DMS114 treated with DMSO at 0.1 percent for 48 hours (cell line): ENCODE results near the gene HBG1.
"Not testable (repeated sequence)": the region's sequence is repeated elsewhere in the genome, so short reads cannot be mapped to it uniquely, and the experiment has no call there.

Experiments
- DNase-seq: peaks from one replicate; lab custom pipeline; 2025; ENCODE audit not compliant: unreplicated experiment; lab: John Stamatoyannopoulos, UW

HBG1 gene

DNA sequence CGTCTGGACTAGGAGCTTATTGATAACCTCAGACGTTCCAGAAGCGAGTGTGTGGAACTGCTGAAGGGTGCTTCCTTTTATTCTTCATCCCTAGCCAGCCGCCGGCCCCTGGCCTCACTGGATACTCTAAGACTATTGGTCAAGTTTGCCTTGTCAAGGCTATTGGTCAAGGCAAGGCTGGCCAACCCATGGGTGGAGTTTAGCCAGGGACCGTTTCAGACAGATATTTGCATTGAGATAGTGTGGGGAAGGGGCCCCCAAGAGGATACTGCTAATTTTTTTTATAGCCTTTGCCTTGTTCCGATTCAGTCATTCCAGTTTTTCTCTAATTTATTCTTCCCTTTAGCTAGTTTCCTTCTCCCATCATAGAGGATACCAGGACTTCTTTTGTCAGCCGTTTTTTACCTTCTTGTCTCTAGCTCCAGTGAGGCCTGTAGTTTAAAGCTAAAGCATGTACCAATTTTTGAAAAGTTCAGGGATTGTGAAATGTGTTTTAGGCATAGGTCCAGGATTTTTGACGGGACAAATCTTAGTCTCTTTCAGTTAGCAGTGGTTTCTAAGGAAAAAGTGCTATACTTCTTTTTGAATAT, at the start of gene HBG1:
HBG1 (minus strand) TSS at position 51 of the 590 bp plus-strand sequence. CDS start 53 bp downstream, outside the sequence.
- DNase-seq = not testable (repeated sequence)

- no peak for DNase-seq
Measured at GRCh38 chr11:5298451-5298850, 48.8 kb upstream of the HBG1 start.

- no peak for DNase-seq
Measured at GRCh38 chr11:5297721-5298323, 48.2 kb upstream of the HBG1 start.

GRCh38 chr11:5294342-5294995, 44.8 kb upstream of the HBG1 start:
- not testable (repeated sequence) for DNase-seq

DNA sequence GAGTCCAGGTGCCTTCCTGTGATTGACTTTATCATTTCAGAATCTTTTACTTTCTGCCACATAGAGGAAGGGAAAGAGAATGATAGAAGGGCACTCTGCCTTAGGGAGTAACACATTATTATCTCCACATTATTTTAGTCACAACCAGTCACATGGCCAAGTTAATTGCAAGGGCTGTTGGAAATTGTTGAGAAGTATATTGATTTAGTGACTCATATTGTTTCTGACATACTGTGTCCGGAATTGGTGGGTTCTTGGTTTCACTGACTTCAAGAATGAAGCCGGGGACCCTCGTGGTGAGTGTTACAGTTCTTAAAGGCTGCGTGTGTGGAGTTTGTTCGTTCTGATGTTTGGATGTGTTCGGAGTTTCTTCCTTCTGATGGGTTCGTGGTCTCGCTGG, 43.4 kb upstream of the HBG1 start:
- no peak for DNase-seq

DNA sequence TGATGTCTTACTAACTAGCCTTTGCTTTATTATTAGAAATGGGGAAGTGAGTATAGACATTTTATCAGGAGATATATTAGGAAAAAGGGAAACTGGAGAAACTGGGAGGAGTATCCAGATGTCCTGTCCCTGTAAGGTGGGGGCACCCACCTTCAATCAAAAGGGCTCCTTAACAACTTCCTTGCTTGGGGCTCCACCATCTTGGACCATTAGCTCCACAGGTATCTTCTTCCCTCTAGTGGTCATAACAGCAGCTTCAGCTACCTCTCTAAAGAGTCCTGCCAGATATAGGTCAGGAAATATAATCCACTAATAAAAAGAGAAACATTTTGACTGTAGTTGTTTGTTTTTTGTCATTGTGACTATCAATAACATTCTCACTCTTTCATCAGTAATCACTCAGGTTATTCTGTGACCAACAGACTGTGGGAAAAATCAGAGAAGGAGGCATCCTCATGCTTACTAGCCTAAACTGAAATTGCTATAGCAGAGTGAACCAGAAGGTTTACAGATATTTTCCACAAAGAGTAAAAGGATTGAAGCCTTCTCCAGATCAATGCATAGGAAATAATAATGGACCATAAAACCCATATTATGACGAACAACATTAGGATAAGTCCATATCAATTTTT, 41.7 kb upstream of the HBG1 start:
- DNase-seq = no peak

DNA sequence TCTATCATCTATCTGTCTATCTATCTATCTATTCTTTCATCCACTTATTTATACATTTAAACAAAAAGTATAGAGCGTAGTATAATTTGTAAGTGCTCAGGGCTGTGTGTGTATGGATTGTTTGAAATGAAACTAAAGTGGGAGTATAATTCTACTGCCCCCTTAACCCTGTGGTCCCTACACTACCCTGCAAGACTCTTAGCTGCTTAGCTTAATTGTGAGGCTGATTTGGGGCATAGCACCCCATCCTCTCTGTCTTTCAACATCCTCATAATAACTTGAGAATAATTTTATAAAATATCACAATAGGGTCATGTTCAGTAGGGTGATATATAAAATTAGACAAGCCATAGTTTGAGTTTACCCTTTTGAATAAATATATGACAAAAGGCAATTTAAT, 40.4 kb upstream of the HBG1 start:
- DNase-seq = no peak

DNA sequence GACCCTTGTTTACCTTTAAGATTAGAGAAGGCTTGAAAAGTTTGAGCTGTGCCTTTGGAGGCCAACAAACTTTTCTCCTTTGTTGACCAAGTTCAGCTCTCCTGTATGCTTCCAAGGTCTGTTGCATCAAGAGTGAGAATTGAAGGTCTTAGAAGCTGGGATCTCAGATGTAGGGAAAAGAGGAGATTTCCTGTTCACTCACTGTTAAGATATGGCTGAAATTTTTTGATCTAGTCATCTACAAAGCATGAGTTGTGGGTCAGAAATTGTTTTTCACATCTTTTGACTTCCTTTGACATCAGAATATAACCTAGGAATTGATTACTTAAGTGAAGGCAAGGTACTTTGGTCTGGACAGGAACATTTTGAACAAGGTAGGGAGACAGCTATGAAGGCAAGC, 40.0 kb upstream of the HBG1 start:
- DNase-seq = no peak

DNA sequence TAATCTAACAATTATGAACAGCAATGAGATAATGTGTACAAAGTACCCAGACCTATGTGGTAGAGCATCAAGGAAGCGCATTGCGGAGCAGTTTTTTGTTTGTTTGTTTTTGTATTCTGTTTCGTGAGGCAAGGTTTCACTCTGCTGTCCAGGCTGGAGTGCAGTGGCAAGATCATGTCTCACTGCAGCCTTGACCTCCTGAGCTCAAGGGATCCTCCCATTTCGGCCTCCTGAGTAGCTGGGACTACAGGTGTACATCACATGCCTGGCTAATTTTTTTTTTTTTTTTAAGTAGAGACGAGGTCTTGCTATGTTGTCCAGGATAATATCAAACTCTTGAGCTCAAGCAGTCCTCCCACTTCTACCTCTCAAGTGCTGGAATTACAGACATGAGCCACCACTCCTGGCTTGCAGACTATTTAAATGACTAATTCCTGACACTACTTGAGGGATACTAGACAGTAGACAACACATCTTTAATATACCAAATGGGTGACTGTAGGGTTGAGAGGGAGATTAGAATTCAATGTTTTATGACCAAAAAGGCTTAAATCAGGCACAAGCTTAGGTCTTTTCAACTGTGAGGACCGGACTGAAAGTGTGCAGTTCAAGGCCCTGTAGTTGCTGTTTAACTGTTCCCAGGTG, 39.4 kb upstream of the HBG1 start:
- DNase-seq = no peak

DNA sequence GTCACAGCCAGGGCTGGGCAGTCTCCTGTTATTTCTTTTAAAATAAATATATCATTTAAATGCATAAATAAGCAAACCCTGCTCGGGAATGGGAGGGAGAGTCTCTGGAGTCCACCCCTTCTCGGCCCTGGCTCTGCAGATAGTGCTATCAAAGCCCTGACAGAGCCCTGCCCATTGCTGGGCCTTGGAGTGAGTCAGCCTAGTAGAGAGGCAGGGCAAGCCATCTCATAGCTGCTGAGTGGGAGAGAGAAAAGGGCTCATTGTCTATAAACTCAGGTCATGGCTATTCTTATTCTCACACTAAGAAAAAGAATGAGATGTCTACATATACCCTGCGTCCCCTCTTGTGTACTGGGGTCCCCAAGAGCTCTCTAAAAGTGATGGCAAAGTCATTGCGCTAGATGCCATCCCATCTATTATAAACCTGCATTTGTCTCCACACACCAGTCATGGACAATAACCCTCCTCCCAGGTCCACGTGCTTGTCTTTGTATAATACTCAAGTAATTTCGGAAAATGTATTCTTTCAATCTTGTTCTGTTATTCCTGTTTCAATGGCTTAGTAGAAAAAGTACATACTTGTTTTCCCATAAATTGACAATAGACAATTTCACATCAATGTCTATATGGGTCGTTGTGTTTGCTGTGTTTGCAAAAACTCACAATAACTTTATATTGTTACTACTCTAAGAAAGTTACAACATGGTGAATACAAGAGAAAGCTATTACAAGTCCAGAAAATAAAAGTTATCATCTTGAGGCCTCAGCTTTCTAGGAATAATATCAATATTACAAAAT, 38.6 kb upstream of the HBG1 start:
- DNase-seq = no peak

GRCh38 chr11:5286901-5287300, 37.2 kb upstream of the HBG1 start:
- DNase-seq = no peak

- DNase-seq = no peak
Measured at GRCh38 chr11:5286351-5286750, 36.7 kb upstream of the HBG1 start.

DNA sequence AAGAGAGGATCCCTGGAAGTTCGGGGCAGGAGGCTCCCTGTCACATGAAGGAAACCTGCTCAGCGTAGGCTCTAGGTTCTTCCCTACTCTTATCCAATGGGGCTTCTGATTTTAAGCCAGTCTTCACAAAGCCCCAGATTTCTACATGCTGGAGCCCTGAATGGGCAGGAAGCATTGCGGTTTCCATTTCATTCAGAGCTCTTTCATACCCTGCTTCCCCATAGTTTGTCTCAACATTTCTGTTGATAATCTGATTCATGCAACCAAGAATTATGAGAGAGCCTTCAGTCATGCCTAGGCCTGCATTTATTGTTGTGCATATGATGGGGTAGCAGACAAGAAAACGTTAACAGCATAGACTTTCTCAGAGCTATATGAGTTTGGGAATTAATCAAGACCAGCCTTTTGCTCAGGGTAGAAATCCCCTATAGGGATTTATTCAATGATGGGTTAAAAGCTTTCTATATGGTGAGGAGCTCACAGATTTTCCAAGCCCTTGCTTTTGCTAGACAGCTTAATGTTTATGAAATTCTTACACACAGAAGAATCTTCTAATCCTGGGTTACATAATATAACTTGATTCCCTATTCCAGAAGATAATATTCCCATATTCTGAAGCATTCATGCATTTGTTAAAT, 36.2 kb upstream of the HBG1 start:
- no peak for DNase-seq

DNA sequence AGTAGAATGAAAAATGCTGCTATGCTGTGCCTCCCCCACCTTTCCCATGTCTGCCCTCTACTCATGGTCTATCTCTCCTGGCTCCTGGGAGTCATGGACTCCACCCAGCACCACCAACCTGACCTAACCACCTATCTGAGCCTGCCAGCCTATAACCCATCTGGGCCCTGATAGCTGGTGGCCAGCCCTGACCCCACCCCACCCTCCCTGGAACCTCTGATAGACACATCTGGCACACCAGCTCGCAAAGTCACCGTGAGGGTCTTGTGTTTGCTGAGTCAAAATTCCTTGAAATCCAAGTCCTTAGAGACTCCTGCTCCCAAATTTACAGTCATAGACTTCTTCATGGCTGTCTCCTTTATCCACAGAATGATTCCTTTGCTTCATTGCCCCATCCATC, 35.0 kb upstream of the HBG1 start:
- no peak for DNase-seq

GRCh38 chr11:5283882-5284281, 34.2 kb upstream of the HBG1 start:
- no peak for DNase-seq

GRCh38 chr11:5283086-5283485, 33.4 kb upstream of the HBG1 start:
- DNase-seq = no peak

GRCh38 chr11:5282628-5283027, 33.0 kb upstream of the HBG1 start:
- DNase-seq = no peak

DNA sequence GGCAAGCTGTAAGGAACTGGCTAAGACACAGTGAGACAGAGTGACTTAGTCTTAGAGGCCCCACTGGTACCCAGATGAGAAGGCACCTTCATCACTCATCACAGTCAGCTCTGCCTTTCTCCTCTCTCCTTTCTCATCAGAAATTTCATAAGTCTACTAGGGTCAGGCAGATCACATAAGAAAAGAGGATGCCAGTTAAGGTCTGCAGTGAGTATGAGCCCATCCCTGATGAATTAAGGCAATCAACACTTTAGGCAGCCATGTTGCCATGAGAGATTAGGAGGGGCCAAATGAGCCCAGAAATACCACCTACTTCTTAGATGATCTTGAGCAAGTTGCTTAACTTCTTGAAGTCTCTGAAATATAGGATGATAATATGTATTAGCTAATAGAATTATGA, 31.9 kb upstream of the HBG1 start:
- no peak for DNase-seq

GRCh38 chr11:5280582-5281102, 31.0 kb upstream of the HBG1 start:
- no peak for DNase-seq

- DNase-seq = no peak
Measured at GRCh38 chr11:5279471-5280090, 29.9 kb upstream of the HBG1 start.
